ENCODE data around the gene TYW3.

The TYW3 gene

DNA sequence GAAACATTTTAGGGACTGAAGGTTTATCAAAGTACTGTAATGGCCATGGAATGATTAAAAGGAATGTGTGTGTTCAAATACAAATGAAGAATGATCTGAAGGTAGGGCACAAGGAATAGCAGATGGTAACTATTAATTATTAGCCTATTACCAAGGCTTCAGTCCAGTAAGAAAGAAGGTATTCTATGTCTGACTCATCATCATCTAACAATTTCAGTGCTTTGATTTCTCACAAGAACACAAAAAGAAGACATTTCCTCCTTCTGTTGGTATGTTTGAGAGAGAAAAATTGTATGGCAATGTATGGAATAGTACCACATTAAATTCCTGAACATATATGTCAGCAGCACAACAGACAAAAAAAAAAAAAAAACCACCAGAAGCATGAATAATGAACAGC is 57.5 kb downstream of the TYW3 start:
- DNase-seq (ENCODE audit: low read depth in 2 of 2): no peak

DNA sequence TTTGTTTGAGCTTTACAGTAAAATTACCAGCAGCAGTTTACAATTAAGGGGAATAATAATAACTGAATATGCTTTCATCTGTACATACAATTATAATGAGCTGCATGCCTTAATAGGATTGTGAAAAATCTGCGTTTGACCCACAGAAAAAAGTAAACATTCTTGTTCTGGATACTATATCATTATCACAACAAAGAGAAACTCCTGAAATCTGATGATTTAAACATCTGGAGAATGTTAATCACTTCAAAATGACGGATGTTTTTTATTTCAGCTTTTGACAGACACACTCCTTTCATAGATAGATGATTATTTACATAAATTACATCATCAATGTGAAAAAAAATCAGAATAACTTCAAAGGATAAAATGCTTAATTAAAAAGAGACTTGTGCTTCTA is 58.5 kb downstream of the TYW3 start:
- no peak for DNase-seq (ENCODE audit: low read depth in 2 of 2)

- DNase-seq (ENCODE audit: low read depth in 2 of 2): no peak
Measured at GRCh38 chr1:74799119-74799657, 66.2 kb downstream of the TYW3 start.

DNA sequence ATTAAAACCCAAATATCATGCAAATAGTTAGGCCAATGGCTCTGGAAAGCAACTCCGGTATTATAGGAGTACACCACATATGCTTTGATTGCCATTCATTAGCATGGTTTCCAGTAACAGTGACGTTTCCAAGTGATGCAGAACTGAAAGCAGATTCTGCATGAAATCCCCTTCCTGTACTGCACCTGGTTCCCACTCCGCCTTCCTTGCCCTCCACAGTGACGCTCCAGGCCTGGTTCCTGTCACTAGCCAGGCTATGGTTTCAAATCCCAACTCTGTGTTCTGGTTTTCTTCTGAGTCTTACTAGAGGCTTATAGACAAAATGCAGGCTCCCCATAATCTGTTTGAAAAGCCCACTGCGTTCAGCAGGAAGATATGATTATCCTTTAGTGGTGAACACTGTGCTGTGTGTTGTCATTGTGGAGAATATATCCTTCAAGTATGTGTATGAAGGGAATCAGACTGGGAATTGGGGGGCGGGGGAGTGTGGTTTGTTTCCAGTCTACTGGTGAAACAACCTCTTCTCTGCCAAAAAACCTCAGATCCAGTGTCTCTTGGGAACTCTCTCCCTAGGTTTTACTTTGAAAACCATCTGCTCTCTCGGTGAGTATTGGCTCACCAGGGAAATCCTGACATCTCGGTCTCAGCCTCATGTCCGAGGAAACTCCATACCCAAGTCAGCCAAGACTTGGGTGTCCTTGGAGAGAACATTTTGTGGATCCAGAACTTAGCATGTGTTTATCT is 78.7 kb downstream of the TYW3 start:
- DNase-seq (ENCODE audit: low read depth in 2 of 2): no peak

GRCh38 chr1:74812180-74812541 is 79.2 kb downstream of the TYW3 start:
- DNase-seq (ENCODE audit: low read depth in 2 of 2): no peak

Data from stimulated activated CD8-positive, alpha-beta memory T cell treated with anti-CD3 and anti-CD28 coated beads, Interleukin-2, amount 100 ng/mL, for 48 hours (primary cell).